Measurements from ENCODE around the gene XPR1.
"Not testable (repeated sequence)": the region's sequence is repeated elsewhere in the genome, so short reads cannot be mapped to it uniquely, and the experiment has no call there.

Gene XPR1

DNA sequence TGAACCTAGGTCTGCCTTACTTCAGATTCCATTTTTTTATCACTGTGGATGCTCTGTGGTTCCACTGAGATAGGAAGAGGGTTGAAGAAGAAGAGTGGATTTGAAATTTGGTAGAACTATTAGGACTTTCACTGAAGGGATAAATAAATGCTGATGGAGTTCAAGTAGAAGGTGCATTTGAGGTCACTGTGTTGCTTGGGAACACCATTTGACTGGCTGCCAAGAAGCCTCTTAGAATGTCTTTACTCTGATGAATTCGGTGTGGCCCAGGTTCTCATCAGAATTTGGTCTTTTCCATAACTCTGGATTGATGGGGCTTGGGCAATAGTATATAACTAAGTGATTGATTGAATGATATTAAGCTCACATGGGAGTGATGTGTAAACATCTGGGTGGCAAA is 11.9 kb downstream of the XPR1 start:
- no peak for DNase-seq (ENCODE audit: low read depth, low spot score)

DNA sequence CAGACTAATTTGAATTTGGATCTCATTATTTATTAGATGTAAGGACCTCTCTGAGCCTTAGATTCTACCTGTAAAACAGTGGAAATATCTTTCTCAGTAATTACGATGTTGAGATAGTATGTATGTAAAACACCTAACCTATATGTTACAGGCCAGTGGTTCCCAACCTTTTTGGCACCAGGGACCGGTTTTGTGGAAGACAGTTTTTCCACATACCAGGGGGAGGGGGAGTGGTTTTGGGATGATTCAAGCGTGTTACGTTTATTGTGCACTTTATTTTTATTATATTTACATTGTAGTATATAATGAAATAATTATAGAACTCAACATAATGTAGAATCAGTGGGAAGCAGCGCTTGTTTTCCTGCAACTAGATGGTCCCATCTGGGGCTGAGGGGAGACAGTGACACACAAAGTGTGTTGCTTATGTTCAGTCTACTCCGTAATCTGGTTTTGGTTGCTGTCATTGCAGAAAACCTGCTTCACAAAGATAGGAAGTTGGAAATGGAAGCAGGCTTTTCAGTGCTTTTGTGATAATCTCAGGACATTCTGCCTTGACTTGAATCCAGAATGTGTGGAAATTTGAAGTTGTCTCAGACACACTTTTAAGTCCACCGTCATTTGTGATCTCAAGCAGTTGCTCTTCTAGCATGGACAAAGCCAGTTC is 12.8 kb downstream of the XPR1 start:
- no peak for DNase-seq (ENCODE audit: low read depth, low spot score)

DNA sequence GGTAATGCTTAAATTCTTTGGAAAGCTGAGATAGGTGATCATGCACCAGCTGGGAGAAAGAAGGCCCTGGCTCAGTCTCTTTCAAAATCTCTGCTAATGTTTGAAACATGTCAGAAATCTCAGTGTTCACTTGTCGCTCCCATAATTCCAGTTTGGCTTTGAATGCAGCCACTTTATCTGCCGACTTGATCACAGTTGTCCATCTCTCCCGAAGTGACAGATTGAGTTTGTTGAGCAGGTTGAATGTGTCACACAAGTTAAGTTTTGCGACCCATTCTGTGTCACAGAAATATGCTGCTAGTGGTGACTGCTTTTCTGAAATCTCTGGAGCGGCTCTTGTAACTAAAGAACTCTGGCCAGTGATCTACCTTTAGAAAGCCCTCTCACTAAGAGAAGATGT is 13.4 kb downstream of the XPR1 start:
- not testable (repeated sequence) for DNase-seq (ENCODE audit: low read depth, low spot score)

DNA sequence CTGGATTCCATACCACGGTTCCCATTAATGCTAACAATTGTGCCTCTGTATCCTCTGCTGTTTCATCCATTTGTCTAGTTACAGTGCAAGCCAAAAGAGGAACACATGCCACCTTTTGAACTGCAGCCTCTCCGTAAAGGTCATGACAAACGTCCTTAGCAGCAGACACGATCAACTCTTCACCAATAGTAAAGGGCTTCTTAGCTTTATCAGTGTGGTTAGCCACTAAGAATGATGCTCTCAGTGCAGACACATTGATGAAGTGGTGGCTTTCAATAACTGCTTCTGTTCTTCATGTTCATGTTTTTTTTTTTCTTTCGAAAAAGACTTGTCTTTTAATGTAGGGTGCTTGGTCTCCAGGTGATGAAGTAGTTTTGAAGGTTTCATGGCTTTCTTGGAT is 14.3 kb downstream of the XPR1 start:
- DNase-seq (ENCODE audit: low read depth, low spot score): no peak

DNA sequence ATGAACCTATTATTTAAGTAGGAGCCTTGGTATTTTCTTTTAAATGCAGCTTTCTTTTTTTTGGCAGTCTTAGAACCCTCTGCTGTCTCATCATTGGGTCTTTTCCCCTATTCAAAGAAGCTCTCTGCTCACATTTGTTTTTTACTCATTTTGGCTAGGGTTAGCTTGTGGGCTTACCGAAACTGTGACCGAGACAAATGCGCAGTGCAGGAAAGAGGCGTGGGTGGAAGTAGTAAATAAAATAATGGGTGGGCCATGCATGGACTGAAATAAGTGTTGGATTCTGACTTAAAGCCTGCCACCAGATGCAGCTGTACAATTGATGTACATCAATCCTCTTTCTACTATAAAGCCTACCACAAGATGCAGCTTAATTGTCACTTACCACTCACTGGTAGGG is 14.7 kb downstream of the XPR1 start:
- DNase-seq (ENCODE audit: low read depth, low spot score): no peak

DNA sequence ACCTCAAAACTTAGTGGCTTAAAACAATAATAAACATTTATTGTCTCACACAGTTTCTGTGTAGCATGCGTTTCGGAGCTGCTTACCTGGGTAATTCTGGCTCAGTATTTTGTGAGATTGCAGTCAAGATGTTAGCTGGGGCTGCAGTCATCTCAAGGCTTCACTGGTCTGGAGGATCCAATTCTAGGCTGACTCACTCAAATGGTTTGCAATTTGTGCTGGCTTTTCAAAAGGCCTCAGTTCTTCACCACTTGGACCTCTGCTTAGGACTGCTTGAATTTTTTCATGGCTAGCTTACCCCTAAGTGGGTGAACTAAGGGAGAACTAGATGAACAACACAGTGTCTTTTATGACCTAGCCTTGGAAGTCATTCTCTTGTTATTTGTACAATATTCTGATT is 21.0 kb downstream of the XPR1 start:
- no peak for DNase-seq (ENCODE audit: low read depth, low spot score)

DNA sequence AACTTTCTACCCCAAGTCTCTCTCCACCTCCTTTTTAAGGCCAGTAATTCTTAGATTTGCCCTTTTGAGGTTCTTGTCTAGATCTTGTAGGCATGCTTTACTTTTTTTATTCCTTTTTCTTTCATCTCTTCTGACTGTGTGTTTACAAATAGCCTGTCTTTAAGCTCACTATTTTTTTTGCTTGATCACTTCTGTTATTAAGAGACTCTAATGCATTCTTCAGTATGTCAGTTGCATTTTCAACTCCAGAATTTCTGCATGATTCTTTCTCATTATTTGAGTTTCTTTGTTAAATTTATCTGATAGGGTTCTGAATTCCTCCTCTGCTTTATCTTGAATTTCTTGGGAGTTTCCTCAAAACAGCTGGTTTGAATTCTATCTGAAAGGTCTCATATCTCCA is 30.9 kb downstream of the XPR1 start:
- no peak for DNase-seq (ENCODE audit: low read depth, low spot score)

DNA sequence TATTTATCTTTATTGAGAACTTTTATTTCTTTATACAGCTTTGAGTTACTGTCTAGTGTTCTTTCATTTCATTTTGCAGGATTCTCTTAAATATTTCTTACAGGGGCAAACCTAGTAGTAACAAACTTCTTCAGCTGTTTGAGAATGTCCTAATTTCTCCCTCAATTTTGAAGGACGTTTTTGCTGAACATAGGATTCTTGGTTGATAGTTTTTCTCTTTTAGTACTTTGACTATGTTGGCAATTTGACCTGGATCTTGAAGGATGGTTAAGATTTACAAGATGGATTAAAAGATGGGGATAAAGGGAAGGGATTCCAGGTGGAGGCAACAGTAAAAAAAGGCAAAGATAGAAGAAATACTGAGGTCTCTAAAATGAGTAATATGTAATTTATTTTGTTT is 38.9 kb downstream of the XPR1 start:
- DNase-seq (ENCODE audit: low read depth, low spot score): no peak

DNA sequence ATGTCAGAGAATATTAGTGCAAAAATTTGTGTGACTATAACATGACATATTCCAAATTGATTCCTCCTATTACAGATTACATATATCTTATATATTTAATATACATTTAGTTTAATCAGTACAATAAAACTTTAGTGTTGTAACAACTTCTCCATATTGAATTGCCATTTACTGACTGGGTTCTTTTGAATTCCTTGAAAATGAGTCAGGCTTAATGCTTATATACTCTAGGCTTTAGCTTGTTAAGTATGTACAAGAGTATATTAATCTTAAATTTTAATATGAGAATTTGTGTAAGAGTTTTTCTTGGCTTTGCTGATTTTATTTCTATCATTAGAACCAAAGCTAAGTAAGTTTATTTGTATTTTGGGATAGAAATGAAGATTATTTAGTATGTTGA is 40.3 kb downstream of the XPR1 start:
- no peak for DNase-seq (ENCODE audit: low read depth, low spot score)

DNA sequence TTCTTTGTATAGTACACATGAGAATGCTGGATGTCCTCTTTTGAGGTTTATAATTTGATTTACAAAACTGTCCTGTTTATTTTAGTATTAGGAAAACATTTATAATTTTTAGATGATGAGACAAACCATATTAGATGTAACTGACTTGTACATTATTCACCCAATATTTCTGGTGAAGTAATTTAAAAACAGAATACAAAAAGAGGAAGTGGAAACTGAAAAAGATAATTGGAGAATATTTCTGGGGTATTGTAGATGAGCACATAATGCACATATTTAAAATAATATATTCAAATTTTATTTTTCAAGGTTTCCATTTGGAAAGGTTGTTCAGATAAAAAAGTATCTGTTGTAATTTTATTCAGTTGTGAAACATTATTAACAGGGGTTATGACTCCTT is 40.7 kb downstream of the XPR1 start:
- no peak for DNase-seq (ENCODE audit: low read depth, low spot score)

DNA sequence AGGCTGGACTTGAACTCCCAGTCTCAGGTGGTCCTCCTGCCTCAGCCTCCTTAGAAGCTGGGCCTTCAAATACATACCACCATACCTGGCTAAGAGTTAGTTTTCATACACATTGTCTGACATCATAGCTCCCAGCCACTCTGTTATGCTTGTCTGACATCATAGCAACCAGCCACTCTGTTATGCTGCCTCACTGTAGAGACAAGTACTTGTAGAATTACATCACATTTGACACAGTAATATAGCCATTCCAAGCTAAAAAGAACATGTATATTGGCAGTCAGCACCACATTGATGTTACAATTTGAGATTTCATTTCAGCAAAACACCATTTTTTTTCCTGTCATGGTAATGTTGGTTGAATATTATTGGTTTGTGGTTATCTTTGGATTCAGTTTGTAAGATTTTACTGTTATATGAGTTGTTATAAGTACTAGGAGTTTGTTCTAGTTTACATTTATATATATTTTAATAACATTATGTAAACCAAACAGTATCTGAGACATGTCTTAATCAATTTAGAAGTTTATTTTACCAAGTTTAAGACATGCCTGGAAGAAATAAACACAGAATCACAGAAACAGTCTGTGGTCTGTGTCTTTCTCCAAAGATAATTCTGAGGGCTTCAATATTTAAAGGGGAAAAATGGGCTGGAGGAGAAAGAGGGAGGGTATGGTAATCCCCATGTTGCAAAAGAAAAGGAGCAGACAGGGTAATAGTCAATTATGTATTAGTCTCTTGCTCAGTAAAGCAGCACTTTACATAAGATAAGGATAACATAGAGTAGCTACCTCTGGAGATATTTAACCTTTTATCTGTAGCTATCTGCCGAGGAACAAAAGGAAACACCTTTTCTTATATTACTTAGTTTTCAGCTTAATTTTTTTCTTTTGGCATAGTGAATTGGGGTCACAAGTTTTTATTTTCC is 43.0 kb downstream of the XPR1 start:
- DNase-seq (ENCODE audit: low read depth, low spot score): no peak

DNA sequence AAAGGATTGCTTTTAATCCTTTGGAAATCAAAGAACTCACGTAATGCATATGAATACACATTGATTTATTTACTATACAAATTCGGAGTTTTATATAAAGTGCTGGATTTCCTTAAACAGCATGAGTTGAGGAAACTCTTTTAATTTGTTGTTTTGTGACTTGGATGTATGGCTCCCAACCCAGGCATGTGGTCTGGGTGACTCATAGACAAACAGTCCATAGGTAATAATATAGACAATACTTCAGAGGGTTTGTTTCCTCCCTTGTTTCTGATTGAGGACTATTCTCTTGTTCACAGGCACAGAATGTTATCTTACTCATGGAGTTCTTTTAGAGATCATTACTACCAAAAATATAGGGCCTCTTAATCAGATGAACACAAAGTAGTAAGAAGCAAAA is 43.8 kb downstream of the XPR1 start:
- DNase-seq (ENCODE audit: low read depth, low spot score): no peak

DNA sequence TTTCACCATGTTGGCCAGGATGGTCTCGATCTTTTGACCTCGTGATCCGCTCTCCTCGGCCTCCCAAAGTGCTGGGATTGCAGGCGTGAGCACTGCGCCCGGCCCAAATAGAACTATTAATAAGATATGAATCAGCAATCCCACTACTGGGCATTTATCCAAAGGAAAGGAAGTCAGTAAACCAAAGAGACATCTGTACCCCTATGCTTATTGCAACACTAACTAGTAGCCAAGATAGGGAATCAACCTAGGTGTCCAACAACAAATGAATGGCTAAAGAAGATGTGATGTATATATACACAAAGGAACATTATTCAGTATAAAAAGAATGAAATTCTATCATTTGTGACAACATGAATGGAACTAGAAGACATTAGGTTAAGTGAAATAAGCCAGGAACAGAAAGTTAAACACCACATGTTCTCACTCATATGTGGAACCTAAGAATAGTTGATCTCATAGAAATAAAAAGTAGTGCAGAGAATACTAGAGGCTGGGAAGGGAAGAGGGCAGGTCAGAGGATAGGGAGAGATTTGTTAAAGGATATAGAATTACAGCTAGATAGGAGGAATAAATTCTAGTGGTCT is 48.8 kb downstream of the XPR1 start:
- no peak for DNase-seq (ENCODE audit: low read depth, low spot score)

DNA sequence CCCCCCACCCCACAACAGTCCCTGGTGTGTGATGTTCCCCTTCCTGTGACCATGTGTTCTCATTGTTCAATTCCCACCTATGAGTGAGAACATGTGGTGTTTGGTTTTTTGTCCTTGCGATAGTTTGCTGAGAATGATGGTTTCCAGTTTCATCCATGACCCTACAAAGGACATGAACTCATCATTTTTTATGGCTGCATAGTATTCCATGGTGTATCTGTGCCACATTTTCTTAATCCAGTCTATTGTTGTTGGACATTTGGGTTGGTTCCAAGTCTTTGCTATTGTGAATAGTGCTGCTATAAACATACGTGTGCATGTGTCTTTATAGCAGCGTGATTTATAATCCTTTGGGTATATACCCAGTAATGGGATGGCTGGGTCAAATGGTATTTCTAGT is 51.3 kb downstream of the XPR1 start:
- not testable (repeated sequence) for DNase-seq (ENCODE audit: low read depth, low spot score)

DNA sequence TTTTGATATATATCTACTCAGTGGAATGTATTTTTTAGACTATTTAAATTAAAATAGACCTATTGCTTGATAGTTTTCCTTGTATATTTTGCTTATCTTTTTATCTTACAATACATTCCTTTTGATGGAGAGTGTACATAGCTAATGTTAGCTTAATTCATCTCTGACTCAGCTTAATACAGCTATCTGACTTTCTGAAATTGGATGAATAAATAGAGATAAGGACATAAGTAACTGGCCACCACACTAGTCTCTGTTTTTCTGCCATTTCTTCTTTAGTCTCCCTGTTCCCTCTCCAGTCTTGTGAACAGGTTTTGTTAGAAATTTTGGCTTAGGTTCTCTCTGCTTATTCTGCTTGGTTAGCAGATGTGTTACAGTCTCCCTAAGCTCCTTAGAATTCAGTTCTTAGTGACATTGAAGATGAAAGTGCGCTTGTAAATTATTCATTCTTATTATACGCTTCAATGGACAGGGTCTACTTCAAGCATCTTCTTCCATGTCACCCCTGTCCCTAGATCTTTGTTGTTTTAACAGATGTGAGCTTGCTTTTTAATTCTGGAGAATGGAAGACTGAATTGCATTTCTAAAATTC is 59.6 kb downstream of the XPR1 start:
- no peak for DNase-seq (ENCODE audit: low read depth, low spot score)

DNA sequence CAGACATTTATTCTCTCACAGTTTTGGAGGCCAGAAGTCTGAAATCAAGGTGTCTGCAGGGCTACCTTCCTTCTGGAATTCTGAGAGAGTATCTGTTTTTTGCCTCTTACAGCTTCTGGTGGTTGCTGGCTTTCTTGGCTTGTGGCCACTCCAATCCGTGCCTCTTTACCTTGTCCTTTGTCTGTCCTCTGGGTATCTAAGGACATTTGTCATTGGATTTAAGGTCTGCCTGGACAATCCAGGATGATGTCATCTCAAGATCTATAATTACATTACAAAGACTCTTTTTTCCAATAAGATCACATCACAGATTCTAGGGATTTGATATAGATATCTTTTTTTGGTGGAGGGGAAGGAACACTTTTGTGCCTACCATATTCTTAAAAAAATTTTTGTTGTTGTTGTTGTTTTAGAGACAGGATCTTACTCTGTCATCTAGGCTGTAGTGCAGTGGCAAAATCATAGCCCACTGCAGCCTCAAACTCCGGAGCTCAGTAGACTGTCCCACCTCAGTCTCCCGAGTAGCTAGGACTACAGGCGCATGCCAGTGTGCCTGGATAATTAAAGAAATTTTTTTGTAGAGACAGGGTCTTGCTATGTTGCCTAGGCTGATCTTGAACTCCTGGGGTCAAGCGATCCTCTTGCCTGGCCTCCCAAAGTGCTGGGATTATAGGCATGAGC is 61.9 kb downstream of the XPR1 start:
- no peak for DNase-seq (ENCODE audit: low read depth, low spot score)

DNA sequence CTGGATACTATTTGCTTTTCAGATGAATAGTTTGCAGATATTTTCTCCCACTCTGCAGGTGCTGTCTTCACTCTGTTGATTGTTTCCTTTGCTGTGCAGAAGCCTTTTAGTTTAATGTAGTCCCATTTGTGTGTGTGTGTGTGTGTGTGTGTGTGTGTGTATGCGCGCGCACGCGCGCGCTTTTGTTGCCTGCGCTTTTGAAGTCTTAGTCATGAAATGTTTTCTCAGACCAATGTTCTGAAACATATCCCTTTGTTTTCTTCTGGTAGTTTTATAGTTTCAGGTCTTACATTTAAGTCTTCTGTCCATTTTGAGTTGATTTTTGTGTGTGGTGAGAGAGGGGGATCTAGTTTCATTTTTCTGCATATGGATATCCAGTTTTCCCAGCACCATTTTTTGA is 63.5 kb downstream of the XPR1 start:
- DNase-seq (ENCODE audit: low read depth, low spot score): no peak

DNA sequence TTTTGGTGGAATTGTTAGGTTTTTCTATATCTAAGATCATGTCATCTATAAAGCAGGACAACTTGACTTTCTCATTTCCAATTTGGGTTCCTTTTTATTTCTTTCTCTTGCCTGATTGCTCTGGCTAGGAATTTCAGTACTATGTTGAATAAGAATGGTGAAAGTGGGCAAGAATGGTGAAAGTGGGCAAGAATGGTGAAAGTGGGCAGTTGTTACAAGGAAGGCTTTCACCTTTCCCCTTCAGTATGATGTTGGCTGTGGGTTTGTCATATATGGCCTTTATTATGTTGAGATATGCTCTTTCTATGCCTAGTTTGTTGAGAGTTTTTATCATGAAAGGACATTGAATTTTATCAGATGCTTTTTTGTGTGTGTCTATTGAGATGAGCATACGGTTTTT is 64.5 kb downstream of the XPR1 start:
- no peak for DNase-seq (ENCODE audit: low read depth, low spot score)

DNA sequence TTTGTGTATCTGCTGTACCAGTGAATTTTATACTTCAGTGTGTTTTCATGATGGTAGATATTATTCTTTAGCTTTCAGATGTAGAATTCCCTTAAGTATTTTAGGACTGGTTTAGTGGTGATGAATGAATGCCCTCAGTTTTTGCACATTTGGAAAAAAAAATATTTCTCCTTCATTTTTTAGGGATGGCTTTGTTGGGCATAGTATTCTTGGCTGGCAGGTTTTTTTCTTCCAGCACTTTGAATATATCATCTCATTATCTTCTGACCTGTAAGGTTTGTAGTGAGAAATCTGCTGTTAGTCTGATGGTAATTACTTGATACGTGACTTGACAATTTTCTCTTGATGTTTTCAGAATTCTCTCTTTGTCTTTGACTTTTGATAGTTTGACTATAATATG is 66.8 kb downstream of the XPR1 start:
- DNase-seq (ENCODE audit: low read depth, low spot score): no peak

DNA sequence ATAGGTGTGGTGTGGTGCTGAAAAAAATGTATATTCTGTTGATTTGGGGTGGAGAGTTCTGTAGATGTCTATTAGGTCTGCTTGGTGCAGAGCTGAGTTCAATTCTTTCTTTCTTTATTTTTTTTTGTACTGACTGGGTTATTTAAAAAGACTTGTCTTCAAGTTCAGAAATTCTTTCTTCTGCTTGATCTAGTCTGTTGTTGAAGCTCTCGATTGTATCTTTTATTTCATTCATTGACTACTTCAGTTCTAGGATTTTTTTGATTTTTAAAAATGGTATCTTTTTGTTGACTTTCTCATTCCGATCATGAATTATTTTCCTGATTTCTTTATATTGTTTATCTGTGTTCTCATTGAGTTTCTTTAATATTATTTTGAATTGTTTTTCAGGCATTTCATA is 70.6 kb downstream of the XPR1 start:
- not testable (repeated sequence) for DNase-seq (ENCODE audit: low read depth, low spot score)

DNA sequence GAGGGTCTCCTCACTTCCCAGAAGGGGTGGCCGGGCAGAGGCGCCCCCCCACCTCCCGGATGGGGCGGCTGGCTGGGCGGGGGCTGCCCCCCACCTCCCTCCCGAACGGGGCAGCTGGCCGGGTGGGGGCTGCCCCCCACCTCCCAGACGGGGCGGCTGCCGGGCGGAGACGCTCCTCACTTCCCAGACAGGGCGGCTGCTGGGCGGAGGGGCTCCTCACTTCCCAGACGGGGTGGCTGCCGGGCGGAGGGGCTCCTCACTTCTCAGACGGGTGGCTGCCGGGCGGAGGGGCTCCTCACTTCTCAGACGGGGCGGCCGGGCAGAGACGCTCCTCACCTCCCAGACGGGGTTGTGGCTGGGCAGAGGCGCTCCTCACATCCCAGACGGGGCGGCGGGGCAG is 78.9 kb downstream of the XPR1 start:
- DNase-seq (ENCODE audit: low read depth, low spot score): not testable (repeated sequence)

DNA sequence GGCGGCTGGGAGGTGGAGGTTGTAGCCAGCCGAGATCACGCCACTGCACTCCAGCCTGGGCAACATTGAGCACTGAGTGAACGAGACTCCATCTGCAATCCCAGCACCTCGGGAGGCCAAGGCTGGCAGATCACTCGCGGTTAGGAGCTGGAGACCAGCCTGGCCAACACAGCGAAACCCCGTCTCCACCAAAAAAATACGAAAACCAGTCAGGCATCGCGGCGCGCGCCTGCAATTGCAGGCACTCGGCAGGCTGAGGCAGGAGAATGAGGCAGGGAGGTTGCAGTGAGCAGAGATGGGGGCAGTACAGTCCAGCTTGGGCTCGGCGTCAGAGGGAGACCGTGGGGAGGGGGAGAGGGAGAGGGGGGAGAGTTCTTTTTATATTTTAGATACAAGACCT is 79.4 kb downstream of the XPR1 start:
- not testable (repeated sequence) for DNase-seq (ENCODE audit: low read depth, low spot score)
